ENCODE data around the gene DDX56. TPM values are rescaled to one million over a fixed set of nuclear protein-coding genes. Genes with fewer than 3 reads are reported as not detected.
A peak's percentile ranks its signal among the peaks of the same experiment; 100 is the strongest.

DDX56 gene
- total RNA-seq, 1 experiment from 2014 or later, result 83.1 TPM

GRCh38 chr7:44607141-44608068 lies 33.7 kb upstream of the DDX56 start:
- Mint-ChIP-seq H3K9me3 (no peaks in the 10 kb centered on the region), H3K36me3 (no peaks in the 10 kb centered on the region), H3K27me3 (ENCODE audit: low read depth) (no peaks in the 10 kb centered on the region), H3K4me3 (peak overlapping the region; percentile 87), H3K4me1 (peaks cover 15% of the 10 kb centered on the region), H3K27ac (peak overlapping the region; percentile 99)
- DNase-seq (ENCODE audit: low spot score) (no peak), ATAC-seq (no peak)
- ChIA-PET POLR2A (interaction anchor here (0.6 to 1.7 kb wide), 7 partner anchors 25 to 380 kb away, joined by 3 to 7 read pairs (median 4); partner anchors contain the start of genes DDX56, H2AZ2 and TMED4), CTCF (interaction anchor here (1.0 to 1.4 kb wide), 2 partner anchors 15 to 42 kb away, joined by 3 to 8 read pairs; no protein-coding TSS in a partner anchor)
- TF ChIP-seq, protein P1, sequence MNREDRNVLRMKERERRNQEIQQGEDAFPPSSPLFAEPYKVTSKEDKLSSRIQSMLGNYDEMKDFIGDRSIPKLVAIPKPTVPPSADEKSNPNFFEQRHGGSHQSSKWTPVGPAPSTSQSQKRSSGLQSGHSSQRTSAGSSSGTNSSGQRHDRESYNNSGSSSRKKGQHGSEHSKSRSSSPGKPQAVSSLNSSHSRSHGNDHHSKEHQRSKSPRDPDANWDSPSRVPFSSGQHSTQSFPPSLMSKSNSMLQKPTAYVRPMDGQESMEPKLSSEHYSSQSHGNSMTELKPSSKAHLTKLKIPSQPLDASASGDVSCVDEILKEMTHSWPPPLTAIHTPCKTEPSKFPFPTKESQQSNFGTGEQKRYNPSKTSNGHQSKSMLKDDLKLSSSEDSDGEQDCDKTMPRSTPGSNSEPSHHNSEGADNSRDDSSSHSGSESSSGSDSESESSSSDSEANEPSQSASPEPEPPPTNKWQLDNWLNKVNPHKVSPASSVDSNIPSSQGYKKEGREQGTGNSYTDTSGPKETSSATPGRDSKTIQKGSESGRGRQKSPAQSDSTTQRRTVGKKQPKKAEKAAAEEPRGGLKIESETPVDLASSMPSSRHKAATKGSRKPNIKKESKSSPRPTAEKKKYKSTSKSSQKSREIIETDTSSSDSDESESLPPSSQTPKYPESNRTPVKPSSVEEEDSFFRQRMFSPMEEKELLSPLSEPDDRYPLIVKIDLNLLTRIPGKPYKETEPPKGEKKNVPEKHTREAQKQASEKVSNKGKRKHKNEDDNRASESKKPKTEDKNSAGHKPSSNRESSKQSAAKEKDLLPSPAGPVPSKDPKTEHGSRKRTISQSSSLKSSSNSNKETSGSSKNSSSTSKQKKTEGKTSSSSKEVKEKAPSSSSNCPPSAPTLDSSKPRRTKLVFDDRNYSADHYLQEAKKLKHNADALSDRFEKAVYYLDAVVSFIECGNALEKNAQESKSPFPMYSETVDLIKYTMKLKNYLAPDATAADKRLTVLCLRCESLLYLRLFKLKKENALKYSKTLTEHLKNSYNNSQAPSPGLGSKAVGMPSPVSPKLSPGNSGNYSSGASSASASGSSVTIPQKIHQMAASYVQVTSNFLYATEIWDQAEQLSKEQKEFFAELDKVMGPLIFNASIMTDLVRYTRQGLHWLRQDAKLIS (CRISPR knock-in tag; IDR thresholded peaks at IDR 0.05; ENCODE audit: borderline replicate concordance), result no peak
- no peak for TF ChIP-seq NR1H2 (CRISPR knock-in tag; IDR thresholded peaks at IDR 0.05)
- TF ChIP-seq, protein P2, sequence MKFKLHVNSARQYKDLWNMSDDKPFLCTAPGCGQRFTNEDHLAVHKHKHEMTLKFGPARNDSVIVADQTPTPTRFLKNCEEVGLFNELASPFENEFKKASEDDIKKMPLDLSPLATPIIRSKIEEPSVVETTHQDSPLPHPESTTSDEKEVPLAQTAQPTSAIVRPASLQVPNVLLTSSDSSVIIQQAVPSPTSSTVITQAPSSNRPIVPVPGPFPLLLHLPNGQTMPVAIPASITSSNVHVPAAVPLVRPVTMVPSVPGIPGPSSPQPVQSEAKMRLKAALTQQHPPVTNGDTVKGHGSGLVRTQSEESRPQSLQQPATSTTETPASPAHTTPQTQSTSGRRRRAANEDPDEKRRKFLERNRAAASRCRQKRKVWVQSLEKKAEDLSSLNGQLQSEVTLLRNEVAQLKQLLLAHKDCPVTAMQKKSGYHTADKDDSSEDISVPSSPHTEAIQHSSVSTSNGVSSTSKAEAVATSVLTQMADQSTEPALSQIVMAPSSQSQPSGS (CRISPR knock-in tag; IDR thresholded peaks at IDR 0.05; ENCODE audit: borderline replicate concordance, low read depth), result no peak
- TF ChIP-seq ZMAT4 (CRISPR knock-in tag; IDR thresholded peaks at IDR 0.05), result no peak
- TF ChIP-seq, protein P3, sequence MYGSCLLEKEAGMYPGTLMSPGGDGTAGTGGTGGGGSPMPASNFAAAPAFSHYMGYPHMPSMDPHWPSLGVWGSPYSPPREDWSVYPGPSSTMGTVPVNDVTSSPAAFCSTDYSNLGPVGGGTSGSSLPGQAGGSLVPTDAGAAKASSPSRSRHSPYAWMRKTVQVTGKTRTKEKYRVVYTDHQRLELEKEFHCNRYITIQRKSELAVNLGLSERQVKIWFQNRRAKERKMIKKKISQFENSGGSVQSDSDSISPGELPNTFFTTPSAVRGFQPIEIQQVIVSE (CRISPR knock-in tag; IDR thresholded peaks at IDR 0.05; ENCODE audit: borderline replicate concordance), result no peak
- TF ChIP-seq ZBTB21 (CRISPR knock-in tag; IDR thresholded peaks at IDR 0.05; ENCODE audit: borderline replicate concordance), result no peak
- TF ChIP-seq SP1 (CRISPR knock-in tag; conservative IDR thresholded peaks at IDR 0.05), result no peak
- TF ChIP-seq SMAD4 (CRISPR knock-in tag; IDR thresholded peaks at IDR 0.05), result no peak
- TF ChIP-seq ZBTB43 (CRISPR knock-in tag; IDR thresholded peaks at IDR 0.05), result 0 out of 2 replicates have a peak, but pooled peaks have one; percentile 18
- TF ChIP-seq GRHL2 (CRISPR knock-in tag; IDR thresholded peaks at IDR 0.05; ENCODE audit: insufficient replicate concordance, severe bottlenecking), result no peak
- TF ChIP-seq NFATC4 (CRISPR knock-in tag; IDR thresholded peaks at IDR 0.05), result no peak
- TF ChIP-seq STAT6 (CRISPR knock-in tag; conservative IDR thresholded peaks at IDR 0.05; ENCODE audit: low read depth), result no peak
- 0 out of 2 replicates have a peak, but pooled peaks have one; percentile 55 for TF ChIP-seq NR2C2 (CRISPR knock-in tag; IDR thresholded peaks at IDR 0.05)
- no peak for TF ChIP-seq ATF3 (CRISPR knock-in tag; conservative IDR thresholded peaks at IDR 0.05)
- TF ChIP-seq EMX1 (CRISPR knock-in tag; IDR thresholded peaks at IDR 0.05), result no peak

Data from WTC11 (cell line).